Smooth muscle cell (in vitro differentiated cells): ENCODE results near the gene TMC2. TPM values are rescaled to one million over a fixed set of nuclear protein-coding genes. Genes with fewer than 3 reads are reported as not detected.

Experiments used
- DNase-seq: peaks from one replicate; lab custom pipeline; 2025; ENCODE audit not compliant: unreplicated experiment; lab: John Stamatoyannopoulos, UW
- H2AFZ ChIP-seq: fragments of 200-600 bp; sonication (generic); 2 replicates; pipeline ENCODE4 v1.6.0; 2016; ENCODE audit warnings: antibody characterized with exemption, low read depth, mild to moderate bottlenecking
- H3F3A ChIP-seq: fragments of 200-600 bp; sonication (generic); 2 replicates; pipeline ENCODE4 v1.6.0; 2017; ENCODE audit warnings: antibody characterized with exemption, low read depth
- H3K27ac ChIP-seq: fragments of 200-600 bp; sonication (generic); 2 replicates; pipeline ENCODE4 v1.5.1; 2016; ENCODE audit warnings: low read depth, mild to moderate bottlenecking
- H3K27me3 ChIP-seq: fragments of 200-600 bp; sonication (generic); 2 replicates; pipeline ENCODE4 v1.6.1; 2016; ENCODE audit warnings: low read depth, mild to moderate bottlenecking
- H3K36me3 ChIP-seq: fragments of 200-600 bp; sonication (generic); 2 replicates; pipeline ENCODE4 v1.5.1; 2016; ENCODE audit warnings: low read depth
- H3K4me1 ChIP-seq: fragments of 200-600 bp; sonication (generic); 2 replicates; pipeline ENCODE4 v1.5.1; 2016; ENCODE audit warnings: low read depth
- H3K4me2 ChIP-seq: fragments of 200-600 bp; sonication (generic); 2 replicates; pipeline ENCODE4 v1.6.0; 2016; ENCODE audit warnings: mild to moderate bottlenecking
- H3K4me3 ChIP-seq: fragments of 200-600 bp; sonication (generic); 2 replicates; pipeline ENCODE4 v1.5.1; 2016; ENCODE audit warnings: mild to moderate bottlenecking
- H3K79me2 ChIP-seq: fragments of 200-600 bp; sonication (generic); 2 replicates; pipeline ENCODE4 v1.6.0; 2016; ENCODE audit warnings: low read depth, mild to moderate bottlenecking
- H3K9ac ChIP-seq: fragments of 200-600 bp; sonication (generic); 2 replicates; pipeline ENCODE4 v1.6.0; 2016; ENCODE audit warnings: low read depth
- H3K9me3 ChIP-seq: fragments of 200-600 bp; sonication (generic); replicated peaks from 2 replicates; pipeline ENCODE4 v1.5.1; 2016; ENCODE audit warnings: low read depth
- H4K20me1 ChIP-seq: fragments of 200-600 bp; sonication (generic); 2 replicates; pipeline ENCODE4 v1.6.0; 2016; ENCODE audit warnings: low read depth
- WGBS: methylation state at CpG from one replicate; pipeline ENCODE4 v1.1.7; 2016; ENCODE audit warnings: low lambda C conversion rate; 5-methylcytosine and 5-hydroxymethylcytosine counted together
- polyA plus RNA-seq: library from polyadenylated mRNA; unstranded; fragments of >200 nt; fragmentation: Nextera tagmentation; extraction: Ambion mirVana; gene quantifications from 2 replicates; pipeline ENCODE4 v1.2.1, GENCODE V29; 2016
- total RNA-seq: library from RNA; depleted of rRNA; stranded (reverse); fragments of >200 nt; gene quantifications from 2 replicates; pipeline ENCODE4 v1.2.3, GENCODE V29; 2014
- TF ChIP-seq, protein P1 (sequence below): fragments of 200-600 bp; sonication (generic); IDR thresholded peaks from 2 replicates; pipeline ENCODE4 v1.5.1; 2017; ENCODE audit warnings: borderline replicate concordance, mild to moderate bottlenecking, antibody characterized with exemption; ENCODE audit not compliant: insufficient read depth, poor library complexity, severe bottlenecking

TMC2 gene
- total and polyA plus RNA-seq, 2 experiments from 2014 or later = not detected

DNA sequence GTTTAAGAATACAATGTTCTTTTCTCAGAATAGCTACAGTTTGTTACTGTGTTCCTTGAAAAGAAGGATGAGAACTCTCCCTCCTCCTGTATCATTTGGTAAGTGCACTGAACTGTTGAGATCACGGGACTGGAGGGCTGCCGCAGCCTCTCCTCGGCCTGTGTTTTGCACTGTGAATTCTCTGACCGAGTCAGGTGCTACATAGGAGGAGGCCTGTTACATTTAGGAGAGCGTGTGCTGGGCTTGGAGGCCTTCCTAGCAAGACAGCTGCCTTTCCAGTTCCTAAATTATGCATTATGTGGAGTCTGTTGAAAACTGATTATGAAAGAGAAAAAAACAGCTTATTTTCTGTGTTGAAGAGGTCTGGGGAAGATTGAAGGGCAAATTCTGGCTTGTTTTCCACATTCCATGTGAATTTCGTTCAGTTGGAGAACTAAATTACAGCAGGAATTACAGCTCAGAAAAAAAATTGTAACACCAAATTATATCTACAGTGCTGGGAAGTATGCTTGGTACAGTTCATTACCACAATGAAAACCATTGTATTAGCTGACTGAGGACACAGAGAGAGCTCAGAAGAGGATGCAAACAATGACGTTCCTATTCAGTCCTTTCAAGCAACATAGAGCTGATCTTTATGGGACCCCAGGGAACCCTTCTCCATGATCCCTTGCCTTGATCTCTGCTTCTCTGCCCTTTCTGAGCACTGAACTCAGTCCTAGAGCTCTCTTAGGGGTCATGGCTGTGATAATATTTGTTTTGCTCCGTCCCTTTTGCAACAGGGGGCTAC, 2.8 kb downstream of the TMC2 start:
- peaks cover under 1% of the 10 kb centered on the region for H3K4me1 ChIP-seq
- H3K27me3 ChIP-seq = peaks cover 40% of the 10 kb centered on the region
- H4K20me1 ChIP-seq = no peaks in the 10 kb centered on the region
- no peaks in the 10 kb centered on the region for H3K79me2 ChIP-seq
- WGBS = 76% methylated on average over 8 of the region's 8 CpGs
- no peaks in the 10 kb centered on the region for H3K36me3 ChIP-seq
- no peak overlapping the region for H3K4me2 ChIP-seq
- no peaks in the 10 kb centered on the region for H3K9me3 ChIP-seq
- no peak overlapping the region for H3K4me3 ChIP-seq
- H2AFZ ChIP-seq = no peak overlapping the region
- no peak overlapping the region for H3K27ac ChIP-seq
- no peak overlapping the region for H3K9ac ChIP-seq
- no peak for DNase-seq
- H3F3A ChIP-seq = no peaks in the 10 kb centered on the region
- TF ChIP-seq, protein P1, sequence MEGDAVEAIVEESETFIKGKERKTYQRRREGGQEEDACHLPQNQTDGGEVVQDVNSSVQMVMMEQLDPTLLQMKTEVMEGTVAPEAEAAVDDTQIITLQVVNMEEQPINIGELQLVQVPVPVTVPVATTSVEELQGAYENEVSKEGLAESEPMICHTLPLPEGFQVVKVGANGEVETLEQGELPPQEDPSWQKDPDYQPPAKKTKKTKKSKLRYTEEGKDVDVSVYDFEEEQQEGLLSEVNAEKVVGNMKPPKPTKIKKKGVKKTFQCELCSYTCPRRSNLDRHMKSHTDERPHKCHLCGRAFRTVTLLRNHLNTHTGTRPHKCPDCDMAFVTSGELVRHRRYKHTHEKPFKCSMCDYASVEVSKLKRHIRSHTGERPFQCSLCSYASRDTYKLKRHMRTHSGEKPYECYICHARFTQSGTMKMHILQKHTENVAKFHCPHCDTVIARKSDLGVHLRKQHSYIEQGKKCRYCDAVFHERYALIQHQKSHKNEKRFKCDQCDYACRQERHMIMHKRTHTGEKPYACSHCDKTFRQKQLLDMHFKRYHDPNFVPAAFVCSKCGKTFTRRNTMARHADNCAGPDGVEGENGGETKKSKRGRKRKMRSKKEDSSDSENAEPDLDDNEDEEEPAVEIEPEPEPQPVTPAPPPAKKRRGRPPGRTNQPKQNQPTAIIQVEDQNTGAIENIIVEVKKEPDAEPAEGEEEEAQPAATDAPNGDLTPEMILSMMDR = no peak

- Histone ChIP-seq H3K27ac (no peak overlapping the region), H2AFZ (no peak overlapping the region), H3K9me3 (no peaks in the 10 kb centered on the region), H3K27me3 (peaks cover 65% of the 10 kb centered on the region), H3K79me2 (no peaks in the 10 kb centered on the region), H3K9ac (no peak overlapping the region), H4K20me1 (no peaks in the 10 kb centered on the region), H3F3A (no peaks in the 10 kb centered on the region), H3K4me1 (no peaks in the 10 kb centered on the region), H3K4me3 (no peak overlapping the region), H3K36me3 (no peaks in the 10 kb centered on the region), H3K4me2 (no peak overlapping the region)
- TF ChIP-seq, protein P1 = no peak
- DNase-seq = no peak
- WGBS = 80% methylated on average over 2 of the region's 2 CpGs
Observed at GRCh38 chr20:2541940-2542339, 5.6 kb downstream of the TMC2 start.

- Histone ChIP-seq H2AFZ (no peak overlapping the region), H3K4me1 (no peaks in the 10 kb centered on the region), H4K20me1 (no peaks in the 10 kb centered on the region), H3F3A (no peaks in the 10 kb centered on the region), H3K9ac (no peak overlapping the region), H3K9me3 (no peaks in the 10 kb centered on the region), H3K27me3 (peaks cover 68% of the 10 kb centered on the region), H3K36me3 (no peaks in the 10 kb centered on the region), H3K4me2 (no peak overlapping the region), H3K27ac (no peak overlapping the region), H3K79me2 (no peaks in the 10 kb centered on the region), H3K4me3 (no peak overlapping the region)
- DNase-seq = no peak
- TF ChIP-seq, protein P1 = no peak
- WGBS = 91% methylated on average over 4 of the region's 4 CpGs
Observed at GRCh38 chr20:2542361-2542760, 6.0 kb downstream of the TMC2 start.

DNA sequence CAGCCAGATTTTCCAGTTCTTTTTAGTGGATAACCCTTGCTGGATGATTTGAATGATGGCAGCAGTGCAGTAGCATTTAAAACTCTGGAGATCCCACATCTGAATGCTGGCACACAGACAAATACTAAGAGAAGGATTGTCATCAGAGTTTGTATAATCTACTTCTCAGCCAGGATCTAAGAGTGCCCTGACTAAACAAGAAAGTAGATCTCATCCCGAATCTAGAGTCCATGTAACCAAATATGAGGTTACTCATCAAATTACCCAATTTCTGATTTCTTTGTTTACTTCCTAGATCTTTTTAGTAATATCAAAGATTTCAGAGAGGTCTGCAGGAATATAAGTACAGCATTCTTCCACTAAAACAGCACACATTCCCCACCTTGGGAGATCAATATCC, 7.8 kb downstream of the TMC2 start:
- WGBS = 70% methylated on average over 1 of the region's 1 CpG
- Histone ChIP-seq H3K27me3 (peaks cover 69% of the 10 kb centered on the region), H3K36me3 (no peaks in the 10 kb centered on the region), H3F3A (no peaks in the 10 kb centered on the region), H3K4me1 (no peaks in the 10 kb centered on the region), H3K27ac (no peak overlapping the region), H3K4me2 (no peak overlapping the region), H2AFZ (no peak overlapping the region), H3K9ac (no peak overlapping the region), H3K9me3 (no peaks in the 10 kb centered on the region), H3K79me2 (no peaks in the 10 kb centered on the region), H4K20me1 (no peaks in the 10 kb centered on the region), H3K4me3 (no peak overlapping the region)
- TF ChIP-seq, protein P1 = no peak
- no peak for DNase-seq
